ENCODE data around the gene BPIFB1.

- TF ChIP-seq, protein P1, sequence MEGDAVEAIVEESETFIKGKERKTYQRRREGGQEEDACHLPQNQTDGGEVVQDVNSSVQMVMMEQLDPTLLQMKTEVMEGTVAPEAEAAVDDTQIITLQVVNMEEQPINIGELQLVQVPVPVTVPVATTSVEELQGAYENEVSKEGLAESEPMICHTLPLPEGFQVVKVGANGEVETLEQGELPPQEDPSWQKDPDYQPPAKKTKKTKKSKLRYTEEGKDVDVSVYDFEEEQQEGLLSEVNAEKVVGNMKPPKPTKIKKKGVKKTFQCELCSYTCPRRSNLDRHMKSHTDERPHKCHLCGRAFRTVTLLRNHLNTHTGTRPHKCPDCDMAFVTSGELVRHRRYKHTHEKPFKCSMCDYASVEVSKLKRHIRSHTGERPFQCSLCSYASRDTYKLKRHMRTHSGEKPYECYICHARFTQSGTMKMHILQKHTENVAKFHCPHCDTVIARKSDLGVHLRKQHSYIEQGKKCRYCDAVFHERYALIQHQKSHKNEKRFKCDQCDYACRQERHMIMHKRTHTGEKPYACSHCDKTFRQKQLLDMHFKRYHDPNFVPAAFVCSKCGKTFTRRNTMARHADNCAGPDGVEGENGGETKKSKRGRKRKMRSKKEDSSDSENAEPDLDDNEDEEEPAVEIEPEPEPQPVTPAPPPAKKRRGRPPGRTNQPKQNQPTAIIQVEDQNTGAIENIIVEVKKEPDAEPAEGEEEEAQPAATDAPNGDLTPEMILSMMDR (IDR thresholded peaks at IDR 0.05), result no peak
- no peak for TF ChIP-seq POLR2A (IDR thresholded peaks at IDR 0.05)
Observed at GRCh38 chr20:33279261-33279910, 3.6 kb upstream of the BPIFB1 start.

Data from heart left ventricle (tissue), 13 donors.